Measurements from ENCODE around the gene CAMK4. TPM values are rescaled to one million over a fixed set of nuclear protein-coding genes. Genes with fewer than 3 reads are reported as not detected.

Gene CAMK4
- polyA plus RNA-seq, 1 donor from 2014 or later, result 16.6 TPM

- no peaks in the 10 kb centered on the region for H3K9me3 ChIP-seq (ENCODE audit: low read length)
- H2AFZ ChIP-seq (ENCODE audit: low read depth, low read length), result no peak overlapping the region
- no peaks in the 10 kb centered on the region for H3K36me3 ChIP-seq (ENCODE audit: insufficient read depth, low read length)
- no peaks in the 10 kb centered on the region for H3K9me2 ChIP-seq (ENCODE audit: insufficient read depth, low read length)
- H3K9ac ChIP-seq (ENCODE audit: low read length), result peak overlapping the region; percentile 8
- H4K20me1 ChIP-seq (ENCODE audit: insufficient read depth), result no peaks in the 10 kb centered on the region
- no peak overlapping the region for H3K4me2 ChIP-seq (ENCODE audit: low read length)
- H3K4me3 ChIP-seq (ENCODE audit: low read length), result peak overlapping the region; percentile 33
- TF ChIP-seq POLR2AphosphoS5 (IDR thresholded peaks at IDR 0.05) (peak; percentile 77), REST (IDR thresholded peaks at IDR 0.05; ENCODE audit: borderline replicate concordance) (peak; percentile 63), SMC3 (conservative IDR thresholded peaks at IDR 0.05; ENCODE audit: poor library complexity) (no peak), EP300 (conservative IDR thresholded peaks at IDR 0.05; ENCODE audit: poor library complexity, severe bottlenecking) (peak; percentile 76)
- no peaks in the 10 kb centered on the region for H3K79me2 ChIP-seq (replicated peaks; ENCODE audit: insufficient read depth, low read length)
- no peaks in the 10 kb centered on the region for H3K27me3 ChIP-seq (ENCODE audit: insufficient read depth, low read depth, low read length)
- H3K27ac ChIP-seq (ENCODE audit: low read length), result peak overlapping the region; percentile 48
- H3F3A ChIP-seq (ENCODE audit: insufficient read depth, low read length, poor library complexity, severe bottlenecking), result peaks cover 7% of the 10 kb centered on the region
These were observed 230.0 kb downstream of the CAMK4 start for GRCh38 chr5:111454198-111454622.

DNA sequence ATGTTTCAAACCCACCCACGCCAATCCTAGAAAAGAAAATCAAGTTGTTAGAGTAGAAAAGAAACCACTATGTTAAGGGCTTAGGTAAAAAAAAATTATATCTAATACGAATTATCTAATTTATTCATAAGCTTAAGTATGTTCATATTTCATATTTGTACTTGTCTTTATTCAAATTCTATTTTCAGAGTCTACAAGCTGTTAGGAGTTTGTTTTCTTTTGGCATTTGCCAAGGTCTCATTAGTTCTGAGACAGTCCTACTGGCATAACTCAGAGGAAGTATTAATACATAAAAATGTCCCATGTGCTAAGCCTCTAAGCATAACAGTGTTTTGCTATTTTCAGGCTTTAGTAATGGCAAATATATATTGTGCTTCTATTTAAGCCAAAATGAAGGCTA lies 230.6 kb downstream of the CAMK4 start:
- Histone ChIP-seq H3K27me3 (ENCODE audit: insufficient read depth, low read depth, low read length) (no peaks in the 10 kb centered on the region), H3F3A (ENCODE audit: insufficient read depth, low read length, poor library complexity, severe bottlenecking) (peaks cover 7% of the 10 kb centered on the region), H3K79me2 (replicated peaks; ENCODE audit: insufficient read depth, low read length) (no peaks in the 10 kb centered on the region), H3K36me3 (ENCODE audit: insufficient read depth, low read length) (no peaks in the 10 kb centered on the region), H4K20me1 (ENCODE audit: insufficient read depth) (no peaks in the 10 kb centered on the region), H2AFZ (ENCODE audit: low read depth, low read length) (no peak overlapping the region), H3K9ac (ENCODE audit: low read length) (no peak overlapping the region), H3K9me2 (ENCODE audit: insufficient read depth, low read length) (no peaks in the 10 kb centered on the region), H3K9me3 (ENCODE audit: low read length) (no peaks in the 10 kb centered on the region), H3K4me2 (ENCODE audit: low read length) (no peak overlapping the region), H3K27ac (ENCODE audit: low read length) (peak overlapping the region; percentile 48), H3K4me3 (ENCODE audit: low read length) (peak overlapping the region; percentile 33)
- TF ChIP-seq EZH2 (IDR thresholded peaks at IDR 0.05; ENCODE audit: borderline replicate concordance, insufficient read depth, low read length, poor library complexity, severe bottlenecking) (no peak), RAD21 (conservative IDR thresholded peaks at IDR 0.05) (no peak), REST (IDR thresholded peaks at IDR 0.05; ENCODE audit: borderline replicate concordance) (no peak), MXI1 (conservative IDR thresholded peaks at IDR 0.05; ENCODE audit: poor library complexity, severe bottlenecking) (no peak), TAF1 (IDR thresholded peaks at IDR 0.05; ENCODE audit: low read depth) (no peak), EP300 (conservative IDR thresholded peaks at IDR 0.05; ENCODE audit: poor library complexity, severe bottlenecking) (no peak)
- TF ChIP-seq, protein P1, sequence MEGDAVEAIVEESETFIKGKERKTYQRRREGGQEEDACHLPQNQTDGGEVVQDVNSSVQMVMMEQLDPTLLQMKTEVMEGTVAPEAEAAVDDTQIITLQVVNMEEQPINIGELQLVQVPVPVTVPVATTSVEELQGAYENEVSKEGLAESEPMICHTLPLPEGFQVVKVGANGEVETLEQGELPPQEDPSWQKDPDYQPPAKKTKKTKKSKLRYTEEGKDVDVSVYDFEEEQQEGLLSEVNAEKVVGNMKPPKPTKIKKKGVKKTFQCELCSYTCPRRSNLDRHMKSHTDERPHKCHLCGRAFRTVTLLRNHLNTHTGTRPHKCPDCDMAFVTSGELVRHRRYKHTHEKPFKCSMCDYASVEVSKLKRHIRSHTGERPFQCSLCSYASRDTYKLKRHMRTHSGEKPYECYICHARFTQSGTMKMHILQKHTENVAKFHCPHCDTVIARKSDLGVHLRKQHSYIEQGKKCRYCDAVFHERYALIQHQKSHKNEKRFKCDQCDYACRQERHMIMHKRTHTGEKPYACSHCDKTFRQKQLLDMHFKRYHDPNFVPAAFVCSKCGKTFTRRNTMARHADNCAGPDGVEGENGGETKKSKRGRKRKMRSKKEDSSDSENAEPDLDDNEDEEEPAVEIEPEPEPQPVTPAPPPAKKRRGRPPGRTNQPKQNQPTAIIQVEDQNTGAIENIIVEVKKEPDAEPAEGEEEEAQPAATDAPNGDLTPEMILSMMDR (IDR thresholded peaks at IDR 0.05; ENCODE audit: poor library complexity, severe bottlenecking), result no peak

Measured in neural cell (in vitro differentiated cells).